GM18517 (cell line): ENCODE results near the gene PRR20D.
"Not testable (repeated sequence)": the region's sequence is repeated elsewhere in the genome, so short reads cannot be mapped to it uniquely, and the experiment has no call there.

ENCODE experiments used
- ATAC-seq: cut with Tn5 transposase; IDR thresholded peaks from one replicate; pipeline ENCODE4 v1.9.1; 2021; ENCODE audit warnings: mild to moderate bottlenecking, moderate library complexity; ENCODE audit not compliant: unreplicated experiment

PRR20D gene

GRCh38 chr13:57160332-57160731, at the start of gene PRR20D:
PRR20D (plus strand) TSS chr13:57160632; CDS start chr13:57161019, 387 bp downstream.
- not testable (repeated sequence) for ATAC-seq

DNA sequence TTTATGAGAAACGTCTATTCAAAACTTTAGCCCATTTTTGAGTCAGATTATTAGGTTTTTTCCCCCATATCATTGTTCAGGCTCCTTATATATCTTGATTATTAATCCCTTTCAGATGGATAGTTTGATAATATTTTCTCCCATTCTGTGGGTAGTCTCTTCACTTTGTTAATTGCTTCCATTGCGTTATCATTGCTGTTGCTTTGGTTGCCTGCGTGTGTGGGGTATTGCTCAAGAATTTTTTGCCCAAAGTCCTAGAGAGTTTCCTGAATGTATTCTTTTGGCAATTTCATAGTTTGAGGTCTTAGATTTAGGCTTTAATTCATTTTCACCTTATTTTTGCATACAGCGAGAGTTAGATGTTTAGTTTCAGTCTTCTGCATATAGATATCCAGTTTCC, 45.5 kb upstream of the PRR20D start:
- ATAC-seq, result no peak

DNA sequence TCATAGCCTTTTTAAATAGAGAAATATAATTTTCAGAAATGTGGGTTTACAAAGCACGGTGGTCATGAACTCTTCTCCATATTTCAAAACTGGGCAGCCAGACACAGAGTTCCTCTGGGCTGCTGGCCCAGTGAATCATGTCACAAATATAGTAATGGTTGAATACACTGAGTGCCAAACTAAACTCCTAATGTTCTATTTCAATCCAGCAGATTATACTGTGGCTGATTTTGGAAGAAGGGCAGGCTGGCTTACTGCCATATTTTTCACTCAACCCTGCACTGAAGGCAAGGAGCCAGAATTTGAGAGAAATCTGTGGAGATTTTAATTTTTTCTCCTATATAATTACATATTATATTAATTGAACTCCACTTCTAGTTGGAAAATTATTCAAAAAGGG, 36.8 kb upstream of the PRR20D start:
- ATAC-seq, result no peak

- ATAC-seq, result no peak
Measured at GRCh38 chr13:57128909-57129308, 31.5 kb upstream of the PRR20D start.

DNA sequence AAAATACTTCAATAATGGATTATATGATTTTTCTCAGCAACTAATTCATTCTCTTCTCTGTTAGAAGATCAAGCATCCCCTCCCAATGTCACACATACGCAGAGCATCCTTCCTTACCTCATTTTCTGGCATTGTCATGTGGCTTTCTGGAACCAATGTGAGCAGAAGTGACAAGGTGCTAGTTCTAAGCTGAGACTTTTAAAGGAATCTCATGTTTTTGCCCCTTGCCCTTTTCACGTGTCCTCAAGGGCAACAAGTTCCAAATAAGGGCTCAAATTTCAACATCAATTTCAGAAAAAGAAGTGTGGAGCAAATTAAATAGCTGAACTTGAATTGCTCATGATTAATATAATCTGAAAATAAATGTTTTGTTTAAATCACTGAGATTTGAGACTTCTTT, 24.3 kb upstream of the PRR20D start:
- no peak for ATAC-seq

DNA sequence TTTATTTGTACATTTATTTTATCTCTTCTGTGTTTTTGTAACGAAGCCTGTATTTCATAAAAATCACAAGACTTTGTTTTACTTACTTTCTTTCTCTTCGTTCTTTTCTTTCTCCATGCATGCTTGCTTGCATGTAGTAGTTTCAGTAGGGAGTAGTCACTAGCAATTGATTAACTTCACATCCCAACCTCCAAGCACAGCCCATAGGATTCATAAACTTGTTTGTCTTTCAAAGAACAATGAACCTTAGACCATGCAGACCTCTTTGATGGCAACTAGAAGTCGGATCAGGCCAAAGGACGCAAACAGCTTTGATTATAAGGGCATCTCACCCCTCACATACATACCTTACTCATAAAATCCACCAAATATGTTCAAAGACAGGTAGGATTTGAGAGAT, 22.8 kb upstream of the PRR20D start:
- no peak for ATAC-seq

- no peak for ATAC-seq
Measured at GRCh38 chr13:57138988-57139387, 21.4 kb upstream of the PRR20D start.

- not testable (repeated sequence) for ATAC-seq
Measured at GRCh38 chr13:57139781-57140180, 20.7 kb upstream of the PRR20D start.

DNA sequence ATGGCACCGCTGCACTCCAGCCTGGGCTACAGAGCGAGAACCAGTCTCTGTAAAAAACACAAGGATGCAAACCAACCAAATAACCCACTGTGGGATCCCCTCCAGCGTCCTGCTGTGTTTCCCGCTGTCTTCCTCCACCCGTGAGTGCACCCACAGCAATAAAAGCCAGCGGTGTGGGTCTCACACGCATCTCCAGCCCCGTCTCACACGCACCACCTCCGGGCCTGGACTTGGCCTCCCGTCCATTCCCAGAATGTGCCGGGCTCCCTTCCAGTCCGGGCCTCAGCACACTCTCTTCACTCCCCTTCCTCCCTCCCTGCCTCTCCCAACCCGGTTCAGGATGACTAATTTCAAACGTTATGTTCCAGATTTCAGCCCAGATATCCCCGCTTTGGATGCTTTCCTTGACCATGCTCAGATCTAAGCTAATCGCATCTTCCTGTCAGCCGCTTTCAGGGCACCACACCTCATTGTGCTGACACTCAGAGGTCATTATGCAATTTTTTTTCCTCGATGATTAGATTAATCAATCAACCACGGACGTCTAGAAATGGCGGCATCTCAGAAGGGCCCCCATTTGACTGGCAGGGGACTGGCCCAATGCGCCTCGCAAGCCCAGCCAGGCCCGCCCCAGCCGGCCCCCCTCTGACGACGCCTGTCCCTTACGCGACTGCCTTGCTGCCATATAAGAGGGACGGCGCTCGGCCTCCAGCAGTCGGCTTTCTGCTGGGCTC, 20.0 kb upstream of the PRR20D start, which contains the start of gene PRR20A:
Gene PRR20A, plus strand, starts transcription at position 684 of the 734 bp plus-strand sequence. CDS start 387 bp downstream, outside the sequence.
- ATAC-seq, result not testable (repeated sequence)

- ATAC-seq, result not testable (repeated sequence)
Measured at GRCh38 chr13:57147188-57147587, 13.2 kb upstream of the PRR20D start, which contains the start of gene PRR20B. PRR20B (plus strand) TSS chr13:57147488; CDS start chr13:57147875, 387 bp downstream.

DNA sequence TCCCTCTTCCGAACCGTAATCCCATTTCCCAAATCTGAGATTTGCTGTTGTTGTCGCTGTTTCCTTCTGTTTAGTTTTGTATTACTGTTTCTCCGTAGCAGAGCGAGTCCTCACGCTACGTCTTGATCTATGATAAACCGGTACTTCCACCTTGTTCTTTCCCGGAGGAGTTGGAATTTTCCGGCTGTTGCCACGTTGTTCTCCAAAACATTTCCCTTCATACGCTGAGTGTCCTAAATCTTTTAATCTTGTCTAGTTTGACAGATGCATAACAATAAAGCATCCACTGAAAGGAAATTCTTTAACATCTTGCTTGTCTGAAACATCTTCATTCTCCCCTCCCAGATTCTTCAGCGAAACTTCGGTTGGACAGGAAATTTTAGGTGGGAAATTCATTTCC, 12.3 kb upstream of the PRR20D start:
- ATAC-seq, result not testable (repeated sequence)

GRCh38 chr13:57153761-57154160, 6.7 kb upstream of the PRR20D start, which contains the start of gene PRR20C:
PRR20C (plus strand) TSS chr13:57154061; CDS start chr13:57154448, 387 bp downstream.
- ATAC-seq, result not testable (repeated sequence)

- ATAC-seq, result not testable (repeated sequence)
Measured at GRCh38 chr13:57166897-57167296, 6.5 kb downstream of the PRR20D start, which contains the start of gene PRR20E. PRR20E (plus strand) TSS chr13:57167197; CDS start chr13:57167584, 387 bp downstream.

GRCh38 chr13:57191667-57192066, 31.2 kb downstream of the PRR20D start:
- no peak for ATAC-seq

- ATAC-seq, result no peak
Measured at GRCh38 chr13:57212989-57213388, 52.6 kb downstream of the PRR20D start.
